ENCODE results near the gene DHCR24.

- TF ChIP-seq CTCF (IDR thresholded peaks at IDR 0.05; ENCODE audit: low read length) (no peak), EZH2phosphoT487 (IDR thresholded peaks at IDR 0.05; ENCODE audit: low read length) (no peak)
These were observed 50.4 kb downstream of the DHCR24 start for GRCh38 chr1:54836594-54836993.
